Measurements from ENCODE around the gene MBIP.

The MBIP gene

DNA sequence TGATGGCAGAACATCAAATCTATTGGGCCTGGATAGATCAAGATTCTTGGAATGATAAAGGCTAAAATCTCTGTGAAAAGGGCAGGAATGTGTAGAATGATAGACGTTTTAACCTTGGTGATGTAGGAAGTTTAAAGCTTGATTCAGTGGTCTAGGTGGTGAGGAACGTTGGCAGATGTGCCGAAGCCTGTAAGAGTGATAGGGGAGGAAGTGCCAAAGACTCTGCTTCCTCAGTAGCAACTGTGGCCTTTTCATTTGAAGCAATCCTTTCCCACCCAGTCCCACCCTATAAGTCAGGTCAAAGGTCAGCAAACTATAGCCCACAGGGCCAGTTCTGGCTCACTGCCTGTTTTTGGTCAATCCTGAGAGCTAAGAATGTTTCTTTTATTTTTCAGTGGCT, 62.2 kb downstream of the MBIP start:
- Histone ChIP-seq H3K27me3 (ENCODE audit: insufficient read depth, poor library complexity, severe bottlenecking) (no peaks in the 10 kb centered on the region), H3K27ac (replicated peaks) (no peak overlapping the region), H3K4me3 (replicated peaks; ENCODE audit: insufficient read depth, low read length) (no peak overlapping the region)
- TF ChIP-seq SPI1 (IDR thresholded peaks at IDR 0.05; ENCODE audit: borderline replicate concordance, low read depth) = peak; percentile 76; the same call in 1 of the 2 replicates
- TF ChIP-seq, protein P1, sequence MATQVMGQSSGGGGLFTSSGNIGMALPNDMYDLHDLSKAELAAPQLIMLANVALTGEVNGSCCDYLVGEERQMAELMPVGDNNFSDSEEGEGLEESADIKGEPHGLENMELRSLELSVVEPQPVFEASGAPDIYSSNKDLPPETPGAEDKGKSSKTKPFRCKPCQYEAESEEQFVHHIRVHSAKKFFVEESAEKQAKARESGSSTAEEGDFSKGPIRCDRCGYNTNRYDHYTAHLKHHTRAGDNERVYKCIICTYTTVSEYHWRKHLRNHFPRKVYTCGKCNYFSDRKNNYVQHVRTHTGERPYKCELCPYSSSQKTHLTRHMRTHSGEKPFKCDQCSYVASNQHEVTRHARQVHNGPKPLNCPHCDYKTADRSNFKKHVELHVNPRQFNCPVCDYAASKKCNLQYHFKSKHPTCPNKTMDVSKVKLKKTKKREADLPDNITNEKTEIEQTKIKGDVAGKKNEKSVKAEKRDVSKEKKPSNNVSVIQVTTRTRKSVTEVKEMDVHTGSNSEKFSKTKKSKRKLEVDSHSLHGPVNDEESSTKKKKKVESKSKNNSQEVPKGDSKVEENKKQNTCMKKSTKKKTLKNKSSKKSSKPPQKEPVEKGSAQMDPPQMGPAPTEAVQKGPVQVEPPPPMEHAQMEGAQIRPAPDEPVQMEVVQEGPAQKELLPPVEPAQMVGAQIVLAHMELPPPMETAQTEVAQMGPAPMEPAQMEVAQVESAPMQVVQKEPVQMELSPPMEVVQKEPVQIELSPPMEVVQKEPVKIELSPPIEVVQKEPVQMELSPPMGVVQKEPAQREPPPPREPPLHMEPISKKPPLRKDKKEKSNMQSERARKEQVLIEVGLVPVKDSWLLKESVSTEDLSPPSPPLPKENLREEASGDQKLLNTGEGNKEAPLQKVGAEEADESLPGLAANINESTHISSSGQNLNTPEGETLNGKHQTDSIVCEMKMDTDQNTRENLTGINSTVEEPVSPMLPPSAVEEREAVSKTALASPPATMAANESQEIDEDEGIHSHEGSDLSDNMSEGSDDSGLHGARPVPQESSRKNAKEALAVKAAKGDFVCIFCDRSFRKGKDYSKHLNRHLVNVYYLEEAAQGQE (IDR thresholded peaks at IDR 0.05; ENCODE audit: insufficient replicate concordance, low read depth) = no peak
- DNase-seq (ENCODE audit: low read depth in 1 of 2, low spot score in 1 of 2) = peak in 1 of 2 experiments; percentile 19

DNA sequence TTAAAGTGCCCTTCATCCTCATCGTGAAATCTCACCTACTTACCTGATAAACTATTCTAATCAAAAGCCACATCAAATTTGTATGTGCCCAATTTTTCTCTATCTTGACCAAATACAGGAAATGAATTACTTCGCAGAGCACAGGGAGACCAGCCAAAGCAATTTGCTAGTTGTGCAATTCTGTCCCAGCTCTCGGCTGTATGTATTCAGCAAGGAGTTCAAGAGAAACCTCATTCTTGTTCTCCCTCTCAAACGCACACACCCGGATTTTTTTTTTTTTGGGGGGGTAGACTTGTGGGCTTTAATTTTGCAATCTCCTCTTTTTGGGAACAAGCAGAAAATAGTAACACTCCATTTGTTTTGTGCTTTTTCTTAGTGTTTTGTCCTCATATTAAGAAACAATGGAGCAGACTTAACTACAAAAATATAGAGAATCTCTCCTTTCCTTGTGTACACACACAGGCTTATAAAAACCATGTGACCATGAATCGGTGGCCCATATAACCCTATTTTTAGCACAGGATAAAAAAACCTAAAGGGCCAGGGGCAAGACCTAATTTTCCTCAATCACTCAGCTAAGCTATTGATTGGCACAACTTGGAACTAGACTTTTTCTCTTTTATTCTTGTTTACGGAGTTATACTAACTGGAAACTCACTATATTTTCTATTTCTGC, 64.2 kb downstream of the MBIP start:
- Histone ChIP-seq H3K27me3 (ENCODE audit: insufficient read depth, poor library complexity, severe bottlenecking) (no peaks in the 10 kb centered on the region), H3K27ac (replicated peaks) (peak overlapping the region; percentile 41; the same call in 1 of the 2 replicates), H3K4me3 (replicated peaks; ENCODE audit: insufficient read depth, low read length) (no peak overlapping the region)
- DNase-seq (ENCODE audit: low read depth in 1 of 2, low spot score in 1 of 2) = peak; percentile 8 to 71
- TF ChIP-seq, protein P1 (IDR thresholded peaks at IDR 0.05; ENCODE audit: insufficient replicate concordance, low read depth) = no peak
- peak; percentile 49; the same call in 1 of the 2 replicates for TF ChIP-seq SPI1 (IDR thresholded peaks at IDR 0.05; ENCODE audit: borderline replicate concordance, low read depth)

DNA sequence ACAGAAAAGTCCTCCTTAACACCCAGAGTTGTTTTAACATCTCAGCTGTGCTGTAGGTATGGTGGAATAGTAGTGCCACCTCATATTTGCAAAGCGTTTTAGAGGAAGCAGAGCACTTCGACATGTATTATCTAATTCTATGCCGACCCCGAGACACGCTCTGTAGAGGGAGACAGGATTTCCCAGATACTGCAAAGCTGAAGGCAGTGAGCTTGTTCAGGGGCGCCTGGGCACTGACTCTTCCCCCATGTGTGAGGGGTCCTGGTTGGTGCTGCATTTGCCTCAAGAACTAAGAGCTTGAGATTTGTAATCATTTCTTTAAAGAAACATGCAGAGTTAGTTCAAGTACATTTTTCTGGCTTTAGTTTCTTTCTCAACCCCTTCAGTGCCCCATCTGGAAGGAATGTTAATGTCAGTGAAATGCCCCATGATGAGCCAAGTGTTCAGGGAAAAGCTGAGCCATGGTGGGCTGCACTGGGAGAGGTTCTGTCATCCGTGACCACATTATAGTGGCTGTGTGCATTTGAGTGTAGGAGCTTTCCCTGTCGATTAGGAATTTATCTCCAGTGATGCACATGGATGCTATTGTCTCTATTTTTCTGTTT, 66.3 kb downstream of the MBIP start:
- Histone ChIP-seq H3K27ac (replicated peaks) (no peak overlapping the region), H3K27me3 (ENCODE audit: insufficient read depth, poor library complexity, severe bottlenecking) (no peaks in the 10 kb centered on the region), H3K4me3 (replicated peaks; ENCODE audit: insufficient read depth, low read length) (no peak overlapping the region)
- no peak for TF ChIP-seq SPI1 (IDR thresholded peaks at IDR 0.05; ENCODE audit: borderline replicate concordance, low read depth)
- TF ChIP-seq, protein P2, sequence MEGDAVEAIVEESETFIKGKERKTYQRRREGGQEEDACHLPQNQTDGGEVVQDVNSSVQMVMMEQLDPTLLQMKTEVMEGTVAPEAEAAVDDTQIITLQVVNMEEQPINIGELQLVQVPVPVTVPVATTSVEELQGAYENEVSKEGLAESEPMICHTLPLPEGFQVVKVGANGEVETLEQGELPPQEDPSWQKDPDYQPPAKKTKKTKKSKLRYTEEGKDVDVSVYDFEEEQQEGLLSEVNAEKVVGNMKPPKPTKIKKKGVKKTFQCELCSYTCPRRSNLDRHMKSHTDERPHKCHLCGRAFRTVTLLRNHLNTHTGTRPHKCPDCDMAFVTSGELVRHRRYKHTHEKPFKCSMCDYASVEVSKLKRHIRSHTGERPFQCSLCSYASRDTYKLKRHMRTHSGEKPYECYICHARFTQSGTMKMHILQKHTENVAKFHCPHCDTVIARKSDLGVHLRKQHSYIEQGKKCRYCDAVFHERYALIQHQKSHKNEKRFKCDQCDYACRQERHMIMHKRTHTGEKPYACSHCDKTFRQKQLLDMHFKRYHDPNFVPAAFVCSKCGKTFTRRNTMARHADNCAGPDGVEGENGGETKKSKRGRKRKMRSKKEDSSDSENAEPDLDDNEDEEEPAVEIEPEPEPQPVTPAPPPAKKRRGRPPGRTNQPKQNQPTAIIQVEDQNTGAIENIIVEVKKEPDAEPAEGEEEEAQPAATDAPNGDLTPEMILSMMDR (IDR thresholded peaks at IDR 0.05; ENCODE audit: insufficient read depth, low read length) = no peak
- no peak for TF ChIP-seq GABPA (IDR thresholded peaks at IDR 0.05; ENCODE audit: low read depth)
- TF ChIP-seq POLR2AphosphoS5 (IDR thresholded peaks at IDR 0.05; ENCODE audit: low read depth) = no peak
- TF ChIP-seq, protein P1 (IDR thresholded peaks at IDR 0.05; ENCODE audit: insufficient replicate concordance, low read depth) = no peak
- no peak for DNase-seq (ENCODE audit: low read depth in 1 of 2, low spot score in 1 of 2)
